GM23248 (cell line): ENCODE measurements around the gene MAP3K5. TPM values are rescaled to one million over a fixed set of nuclear protein-coding genes. Genes with fewer than 3 reads are reported as not detected.
"Not testable (repeated sequence)": the region's sequence is repeated elsewhere in the genome, so short reads cannot be mapped to it uniquely, and the experiment has no call there.

Experiments used
- DNase-seq: peaks from one replicate; pipeline ENCODE4 v3.0.0-alpha.2; 2015
- H2AFZ ChIP-seq: fragments of 200-600 bp; sonication (generic); 2 replicates; pipeline ENCODE4 v1.6.1; 2016; ENCODE audit warnings: antibody characterized with exemption
- H3F3A ChIP-seq: fragments of 200-600 bp; sonication (generic); 2 replicates; pipeline ENCODE4 v1.6.1; 2016; ENCODE audit warnings: mild to moderate bottlenecking, antibody characterized with exemption, mixed run types; ENCODE audit not compliant: insufficient read depth
- H3K27ac ChIP-seq: fragments of 200-600 bp; sonication (generic); 2 replicates; pipeline ENCODE4 v1.5.1; 2016; ENCODE audit warnings: mild to moderate bottlenecking
- H3K27me3 ChIP-seq: fragments of 200-600 bp; sonication (generic); replicated peaks from 2 replicates; pipeline ENCODE4 v1.6.1; 2016; ENCODE audit warnings: mild to moderate bottlenecking; ENCODE audit not compliant: insufficient read depth
- H3K36me3 ChIP-seq: fragments of 200-600 bp; sonication (generic); 2 replicates; pipeline ENCODE4 v1.6.1; 2016; ENCODE audit warnings: low read depth, mild to moderate bottlenecking
- H3K4me1 ChIP-seq: fragments of 200-600 bp; sonication (generic); 2 replicates; pipeline ENCODE4 v1.6.1; 2016; ENCODE audit warnings: mild to moderate bottlenecking; ENCODE audit not compliant: insufficient read depth
- H3K4me2 ChIP-seq: fragments of 200-600 bp; sonication (generic); one replicate; pipeline ENCODE4 v1.6.1; 2016; ENCODE audit warnings: mild to moderate bottlenecking; ENCODE audit not compliant: unreplicated experiment
- H3K4me3 ChIP-seq: fragments of 200-600 bp; sonication (generic); 2 replicates; pipeline ENCODE4 v1.5.1; 2016; ENCODE audit warnings: mild to moderate bottlenecking
- H3K79me2 ChIP-seq: fragments of 200-600 bp; sonication (generic); 2 replicates; pipeline ENCODE4 v1.6.1; 2016; ENCODE audit warnings: mild to moderate bottlenecking; ENCODE audit not compliant: insufficient read depth
- H3K9ac ChIP-seq: fragments of 200-600 bp; sonication (generic); 2 replicates; pipeline ENCODE4 v1.6.1; 2016; ENCODE audit warnings: mild to moderate bottlenecking
- H3K9me2 ChIP-seq: fragments of 200-600 bp; sonication (generic); 2 replicates; pipeline ENCODE4 v1.6.1; 2016; ENCODE audit warnings: mixed run types, mild to moderate bottlenecking, moderate library complexity; ENCODE audit not compliant: insufficient read depth
- H3K9me3 ChIP-seq: fragments of 200-600 bp; sonication (generic); one replicate; pipeline ENCODE4 v1.6.1; 2017; ENCODE audit warnings: low read depth
- H4K20me1 ChIP-seq: fragments of 200-600 bp; sonication (generic); 2 replicates; pipeline ENCODE4 v1.6.0; 2016; ENCODE audit not compliant: insufficient read depth
- EZH2 ChIP-seq: fragments of 200-600 bp; sonication (generic); IDR thresholded peaks from 2 replicates; pipeline ENCODE4 v1.6.1; 2018; ENCODE audit warnings: antibody characterized with exemption, mild to moderate bottlenecking; ENCODE audit not compliant: insufficient read depth, poor library complexity, severe bottlenecking
- EZH2phosphoT487 ChIP-seq: fragments of 200-600 bp; sonication (generic); IDR thresholded peaks from 2 replicates; pipeline ENCODE4 v1.6.1; 2018; ENCODE audit warnings: antibody characterized with exemption, moderate library complexity, mild to moderate bottlenecking, low read depth; ENCODE audit not compliant: insufficient read depth
- WGBS, 2 experiments: methylation state at CpG; one replicate each; pipeline ENCODE4 v1.1.6; 2015 to 2017; ENCODE audit warnings: low lambda C conversion rate in 2 of 2, low coverage in 1 of 2; ENCODE audit errors: missing lambda C conversion rate in 2 of 2; 5-methylcytosine and 5-hydroxymethylcytosine counted together
- in situ Hi-C: fragments of 300-500 bp; cut with MboI; formaldehyde crosslinking; loops from 2 replicates; pipeline ENCODE4 v1.15.0; 2020
- polyA plus RNA-seq: library from polyadenylated mRNA; unstranded; fragments of >200 nt; fragmentation: Nextera tagmentation; extraction: Ambion mirVana; gene quantifications from 2 replicates; pipeline ENCODE4 v1.2.1, GENCODE V29; 2016
- total RNA-seq: library from RNA; depleted of rRNA; stranded (reverse); fragments of >200 nt; shearing (Covaris generic); gene quantifications from 2 replicates; pipeline ENCODE4 v1.2.3, GENCODE V29; 2014

The MAP3K5 gene
- total and polyA plus RNA-seq, 2 experiments from 2014 or later: 1.4 to 4.1 TPM

- no peaks in the 10 kb centered on the region for H4K20me1 ChIP-seq
- H3K27me3 ChIP-seq: no peaks in the 10 kb centered on the region
- H3F3A ChIP-seq: no peaks in the 10 kb centered on the region
- 32 to 37% methylated on average over 9 of the region's 9 CpGs for WGBS, 2 experiments
- peaks cover 4% of the 10 kb centered on the region; the same call in 1 of the 2 replicates for H3K79me2 ChIP-seq
- H2AFZ ChIP-seq: peak overlapping the region; percentile 51
- peaks cover 6% of the 10 kb centered on the region; the same call in 1 of the 2 replicates for H3K4me1 ChIP-seq
- H3K4me2 ChIP-seq: peak overlapping the region; percentile 30
- DNase-seq: peak; percentile 25
- no peak overlapping the region for H3K4me3 ChIP-seq
- no peaks in the 10 kb centered on the region for H3K36me3 ChIP-seq
- no peaks in the 10 kb centered on the region for H3K9me2 ChIP-seq
- in situ Hi-C loops: no loop called here
- H3K27ac ChIP-seq: no peak overlapping the region
- TF ChIP-seq EZH2: no peak
- no peak for TF ChIP-seq EZH2phosphoT487
- H3K9me3 ChIP-seq: no peaks in the 10 kb centered on the region
- 0 out of 2 replicates have a peak overlapping the region, but pooled peaks have one; percentile 17 for H3K9ac ChIP-seq
Observed at GRCh38 chr6:136761227-136761922, 30.9 kb downstream of the MAP3K5 start.

DNA sequence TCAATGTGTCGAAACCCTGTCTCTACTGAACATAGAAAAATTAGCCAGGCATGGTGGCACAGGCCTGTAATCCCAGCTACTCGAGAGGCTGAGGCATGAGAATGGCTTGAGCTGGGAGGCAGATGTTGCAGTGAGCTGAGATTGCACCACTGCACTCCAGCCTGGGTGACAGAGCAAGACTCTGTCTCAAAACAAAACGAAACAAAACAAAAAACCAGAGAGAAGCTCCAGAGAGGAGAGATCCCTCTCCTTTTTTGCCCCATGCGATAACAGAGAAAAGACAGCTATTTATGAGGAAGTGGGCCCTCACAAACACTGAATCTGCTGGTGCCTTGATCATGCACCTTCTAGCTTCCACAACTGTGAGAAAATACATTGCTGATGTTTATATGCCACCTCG, 31.5 kb downstream of the MAP3K5 start:
- DNase-seq: not testable (repeated sequence)

DNA sequence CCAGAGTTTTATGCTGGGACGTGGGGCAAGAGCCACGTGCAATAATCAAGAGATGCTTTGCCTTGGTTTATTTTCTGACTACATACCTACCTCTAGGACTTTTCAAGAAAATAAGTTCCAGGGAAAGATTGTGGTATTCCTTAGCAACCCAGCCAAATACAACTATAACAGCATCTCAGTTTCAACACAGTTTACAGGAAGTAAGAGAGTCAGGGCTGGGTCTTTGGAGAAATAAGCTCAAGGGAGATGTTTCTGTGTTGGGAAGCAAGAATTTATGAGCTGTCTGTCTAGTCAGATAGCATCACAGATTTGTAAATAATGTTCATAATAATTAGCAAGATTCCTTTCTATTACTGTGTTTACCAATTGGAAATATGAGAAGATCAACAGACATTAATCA, 35.1 kb downstream of the MAP3K5 start:
- H3K4me1 ChIP-seq: peaks cover 6% of the 10 kb centered on the region; the same call in 1 of the 2 replicates
- H3K9ac ChIP-seq: no peak overlapping the region
- H3K27ac ChIP-seq: no peak overlapping the region
- peak; percentile 20 for DNase-seq
- H3K9me3 ChIP-seq: no peaks in the 10 kb centered on the region
- H3K4me3 ChIP-seq: no peak overlapping the region
- H3K36me3 ChIP-seq: no peaks in the 10 kb centered on the region
- no peaks in the 10 kb centered on the region for H3K27me3 ChIP-seq
- 97% methylated on average over 2 of the region's 2 CpGs for WGBS, 2 experiments
- no peaks in the 10 kb centered on the region for H3K9me2 ChIP-seq
- no peak overlapping the region for H3K4me2 ChIP-seq
- no peaks in the 10 kb centered on the region for H4K20me1 ChIP-seq
- no peak for TF ChIP-seq EZH2
- no peak for TF ChIP-seq EZH2phosphoT487
- no peak overlapping the region for H2AFZ ChIP-seq
- H3F3A ChIP-seq: no peaks in the 10 kb centered on the region
- in situ Hi-C loops: no loop called here
- no peaks in the 10 kb centered on the region for H3K79me2 ChIP-seq

More for the DNA sequence above, 31.5 kb downstream of the MAP3K5 start:
- H3K79me2 ChIP-seq, H3K9me2 ChIP-seq, H3K27me3 ChIP-seq, H3K27ac ChIP-seq, H3K9ac ChIP-seq, H3K4me2 ChIP-seq, H3K4me1 ChIP-seq, H3K36me3 ChIP-seq, H3F3A ChIP-seq, H2AFZ ChIP-seq, H3K4me3 ChIP-seq, H4K20me1 ChIP-seq, in situ Hi-C loops, H3K9me3 ChIP-seq: not testable (repeated sequence)
- WGBS, 2 experiments: 93 to 98% methylated on average over 5 of the region's 5 CpGs

GRCh38 chr6:136754820-136755219, 37.5 kb downstream of the MAP3K5 start:
- in situ Hi-C loops: no loop called here
- Histone ChIP-seq H3K79me2 (no peaks in the 10 kb centered on the region), H3K27ac (no peak overlapping the region), H3K9ac (no peak overlapping the region), H4K20me1 (no peaks in the 10 kb centered on the region), H3K27me3 (no peaks in the 10 kb centered on the region), H3K36me3 (no peaks in the 10 kb centered on the region), H3K4me1 (no peaks in the 10 kb centered on the region; the same call in 1 of the 2 replicates), H2AFZ (no peak overlapping the region), H3K4me3 (no peak overlapping the region), H3K4me2 (no peak overlapping the region), H3K9me3 (no peaks in the 10 kb centered on the region), H3K9me2 (no peaks in the 10 kb centered on the region), H3F3A (0 out of 2 replicates have a peak, but pooled peaks cover 6% of the 10 kb centered on the region)
- DNase-seq: no peak
- TF ChIP-seq EZH2phosphoT487 (no peak), EZH2 (no peak)
- 89 to 91% methylated on average over 7 of the region's 7 CpGs for WGBS, 2 experiments

GRCh38 chr6:136753624-136754023, 38.7 kb downstream of the MAP3K5 start:
- Histone ChIP-seq H3K9me2 (no peaks in the 10 kb centered on the region), H3K79me2 (no peaks in the 10 kb centered on the region), H3K9ac (no peak overlapping the region), H3F3A (0 out of 2 replicates have a peak, but pooled peaks cover 6% of the 10 kb centered on the region), H3K9me3 (no peaks in the 10 kb centered on the region), H3K27ac (no peak overlapping the region), H2AFZ (no peak overlapping the region), H4K20me1 (no peaks in the 10 kb centered on the region), H3K4me2 (no peak overlapping the region), H3K4me3 (no peak overlapping the region), H3K4me1 (no peaks in the 10 kb centered on the region; the same call in 1 of the 2 replicates), H3K27me3 (no peaks in the 10 kb centered on the region), H3K36me3 (no peaks in the 10 kb centered on the region)
- in situ Hi-C loops: no loop called here
- TF ChIP-seq EZH2 (no peak), EZH2phosphoT487 (no peak)
- DNase-seq: no peak
- 96 to 97% methylated on average over 7 of the region's 7 CpGs for WGBS, 2 experiments
